IPS-20b (cell line): Measurements from ENCODE around the gene GRIN1.

ENCODE experiments used
- H3K27ac ChIP-seq: one replicate; pipeline ENCODE4 v1.5.1; 2013; ENCODE audit warnings: low read length
- H3K27me3 ChIP-seq: 2 replicates; pipeline ENCODE4 v1.6.1; 2013; ENCODE audit warnings: mild to moderate bottlenecking, low read length, inconsistent platforms; ENCODE audit not compliant: insufficient read depth
- H3K36me3 ChIP-seq: 2 replicates; pipeline ENCODE4 v1.6.1; 2013; ENCODE audit warnings: low read depth, mild to moderate bottlenecking, inconsistent platforms, low read length, moderate library complexity; ENCODE audit not compliant: insufficient read depth
- H3K4me1 ChIP-seq: 2 replicates; pipeline ENCODE4 v1.6.1; 2013; ENCODE audit warnings: mild to moderate bottlenecking, control low read depth, inconsistent platforms, low read length, moderate library complexity; ENCODE audit not compliant: insufficient read depth
- H3K4me3 ChIP-seq: 2 replicates; pipeline ENCODE4 v1.5.1; 2013; ENCODE audit warnings: mild to moderate bottlenecking, low read length, inconsistent platforms
- H3K9ac ChIP-seq: 2 replicates; pipeline ENCODE4 v1.6.1; 2013; ENCODE audit warnings: low read depth, mild to moderate bottlenecking, inconsistent platforms, low read length, moderate library complexity
- H3K9me3 ChIP-seq: 2 replicates; pipeline ENCODE4 v1.6.1; 2013; ENCODE audit warnings: mild to moderate bottlenecking, low read depth, low read length, inconsistent platforms; ENCODE audit not compliant: insufficient read depth

GRIN1 gene

GRCh38 chr9:137138058-137138721, 764 bp upstream of the GRIN1 start:
- H3K4me1 ChIP-seq, result no peaks in the 10 kb centered on the region
- H3K4me3 ChIP-seq, result peak overlapping the region; percentile 48; the same call in 1 of the 2 replicates
- H3K9ac ChIP-seq, result no peak overlapping the region
- no peaks in the 10 kb centered on the region for H3K36me3 ChIP-seq
- H3K27me3 ChIP-seq, result peaks cover 88% of the 10 kb centered on the region
- no peak overlapping the region for H3K27ac ChIP-seq
- no peaks in the 10 kb centered on the region for H3K9me3 ChIP-seq

- Histone ChIP-seq H3K9ac (no peak overlapping the region), H3K36me3 (no peaks in the 10 kb centered on the region), H3K27me3 (peaks cover 91% of the 10 kb centered on the region)
Measured at GRCh38 chr9:137139468-137140150, 655 bp downstream of the GRIN1 start.

GRCh38 chr9:137140151-137141012, 1.4 kb downstream of the GRIN1 start:
- Histone ChIP-seq H3K36me3 (no peaks in the 10 kb centered on the region), H3K9ac (no peak overlapping the region), H3K4me1 (no peaks in the 10 kb centered on the region), H3K4me3 (no peak overlapping the region), H3K27ac (no peak overlapping the region), H3K27me3 (peaks cover 87% of the 10 kb centered on the region), H3K9me3 (no peaks in the 10 kb centered on the region)

More at GRCh38 chr9:137139468-137140150, 655 bp downstream of the GRIN1 start:
- H3K4me1 ChIP-seq, result no peaks in the 10 kb centered on the region
- no peaks in the 10 kb centered on the region for H3K9me3 ChIP-seq
- H3K27ac ChIP-seq, result no peak overlapping the region
- no peak overlapping the region for H3K4me3 ChIP-seq

GRCh38 chr9:137141050-137141810, 2.3 kb downstream of the GRIN1 start:
- H3K9ac ChIP-seq, result no peak overlapping the region
- H3K4me1 ChIP-seq, result no peaks in the 10 kb centered on the region
- H3K27me3 ChIP-seq, result peaks cover 87% of the 10 kb centered on the region

GRCh38 chr9:137141976-137142936, 3.3 kb downstream of the GRIN1 start:
- H3K4me3 ChIP-seq, result no peak overlapping the region
- H3K9me3 ChIP-seq, result no peaks in the 10 kb centered on the region
- no peak overlapping the region for H3K27ac ChIP-seq
- H3K9ac ChIP-seq, result no peak overlapping the region
- peaks cover 84% of the 10 kb centered on the region for H3K27me3 ChIP-seq
- no peaks in the 10 kb centered on the region for H3K4me1 ChIP-seq
- H3K36me3 ChIP-seq, result no peaks in the 10 kb centered on the region

More at GRCh38 chr9:137141050-137141810, 2.3 kb downstream of the GRIN1 start:
- no peak overlapping the region for H3K4me3 ChIP-seq
- H3K36me3 ChIP-seq, result no peaks in the 10 kb centered on the region
- H3K27ac ChIP-seq, result no peak overlapping the region
- no peaks in the 10 kb centered on the region for H3K9me3 ChIP-seq

GRCh38 chr9:137143459-137143858, 4.5 kb downstream of the GRIN1 start:
- H3K9ac ChIP-seq, result no peak overlapping the region
- H3K36me3 ChIP-seq, result no peaks in the 10 kb centered on the region
- H3K27me3 ChIP-seq, result peaks cover 75% of the 10 kb centered on the region
- no peaks in the 10 kb centered on the region for H3K4me1 ChIP-seq
- H3K4me3 ChIP-seq, result no peak overlapping the region
- H3K27ac ChIP-seq, result no peak overlapping the region
- no peaks in the 10 kb centered on the region for H3K9me3 ChIP-seq

GRCh38 chr9:137145731-137146526, 7.0 kb downstream of the GRIN1 start:
- Histone ChIP-seq H3K36me3 (no peaks in the 10 kb centered on the region), H3K9ac (no peak overlapping the region), H3K27me3 (peaks cover 62% of the 10 kb centered on the region), H3K9me3 (no peaks in the 10 kb centered on the region), H3K27ac (no peak overlapping the region), H3K4me1 (no peaks in the 10 kb centered on the region), H3K4me3 (no peak overlapping the region)

- Histone ChIP-seq H3K4me3 (no peak overlapping the region), H3K36me3 (no peaks in the 10 kb centered on the region), H3K9ac (no peak overlapping the region), H3K27me3 (peaks cover 56% of the 10 kb centered on the region), H3K4me1 (no peaks in the 10 kb centered on the region), H3K9me3 (no peaks in the 10 kb centered on the region), H3K27ac (no peak overlapping the region)
Measured at GRCh38 chr9:137146527-137146918, 7.6 kb downstream of the GRIN1 start.

- Histone ChIP-seq H3K27ac (no peak overlapping the region), H3K36me3 (no peaks in the 10 kb centered on the region), H3K4me3 (no peak overlapping the region), H3K4me1 (no peaks in the 10 kb centered on the region), H3K9me3 (no peaks in the 10 kb centered on the region), H3K27me3 (peaks cover 48% of the 10 kb centered on the region), H3K9ac (no peak overlapping the region)
Measured at GRCh38 chr9:137147091-137147792, 8.3 kb downstream of the GRIN1 start.

- no peaks in the 10 kb centered on the region for H3K9me3 ChIP-seq
- H3K9ac ChIP-seq, result no peak overlapping the region
- peaks cover 43% of the 10 kb centered on the region for H3K27me3 ChIP-seq
- H3K4me3 ChIP-seq, result no peak overlapping the region
- no peak overlapping the region for H3K27ac ChIP-seq
- H3K4me1 ChIP-seq, result no peaks in the 10 kb centered on the region
- H3K36me3 ChIP-seq, result no peaks in the 10 kb centered on the region
Measured at GRCh38 chr9:137147793-137148160, 8.8 kb downstream of the GRIN1 start.
